HUDEP-2 (cell line): ENCODE measurements around the gene ADARB2.

Source experiments
- DNase-seq, 76 experiments: peaks; one replicate each; lab custom pipeline; 2025; ENCODE audit not compliant: unreplicated experiment in 76 of 76; lab: John Stamatoyannopoulos, UW

Gene ADARB2

GRCh38 chr10:1687190-1687589 lies 50.1 kb downstream of the ADARB2 start:
- no peak for DNase-seq

GRCh38 chr10:1686491-1686749 lies 50.9 kb downstream of the ADARB2 start:
- no peak for DNase-seq

- DNase-seq = no peak
These were observed 51.4 kb downstream of the ADARB2 start for GRCh38 chr10:1685699-1686490.

- DNase-seq = no peak
These were observed 52.3 kb downstream of the ADARB2 start for GRCh38 chr10:1684991-1685390.

- DNase-seq = no peak
These were observed 53.7 kb downstream of the ADARB2 start for GRCh38 chr10:1683649-1684048.

DNA sequence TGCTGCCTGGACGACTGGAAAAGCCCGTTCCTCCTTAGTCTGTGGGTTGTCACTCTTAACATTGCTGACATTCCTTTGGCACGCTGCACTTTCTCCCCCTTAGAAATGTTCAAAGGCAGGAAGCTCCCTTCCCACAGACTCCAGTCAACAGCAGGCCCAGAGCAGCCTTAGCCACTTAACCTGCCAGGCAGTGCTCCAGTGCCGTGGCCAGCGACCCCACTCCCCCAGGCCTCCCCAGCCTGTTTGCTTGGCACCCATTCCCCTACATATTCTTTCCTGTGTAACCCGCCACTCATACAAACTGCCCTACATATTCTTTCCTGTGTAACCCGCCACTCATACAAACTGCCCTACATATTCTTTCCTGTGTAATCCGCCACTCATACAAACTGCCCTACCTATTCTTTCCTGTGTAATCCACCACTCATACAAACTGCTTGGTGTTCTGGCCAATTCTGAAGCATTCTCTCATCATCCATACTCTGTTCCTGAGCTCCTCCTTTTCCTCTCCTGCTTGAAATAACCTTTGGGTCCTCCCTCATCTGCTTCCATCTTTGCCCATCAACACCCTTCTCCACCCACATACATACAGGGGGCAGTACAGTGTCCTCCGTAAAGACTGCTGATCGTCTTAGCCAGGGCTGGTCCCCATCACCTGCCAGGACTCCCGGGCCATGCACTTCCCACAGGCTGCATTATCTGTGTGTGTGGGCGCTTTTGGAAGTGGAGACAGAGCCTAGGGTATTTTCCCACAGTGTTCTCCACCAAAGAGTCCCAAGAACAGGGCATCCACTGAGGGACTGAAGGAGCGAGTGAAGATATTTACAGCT lies 57.3 kb downstream of the ADARB2 start:
- DNase-seq = no peak

DNA sequence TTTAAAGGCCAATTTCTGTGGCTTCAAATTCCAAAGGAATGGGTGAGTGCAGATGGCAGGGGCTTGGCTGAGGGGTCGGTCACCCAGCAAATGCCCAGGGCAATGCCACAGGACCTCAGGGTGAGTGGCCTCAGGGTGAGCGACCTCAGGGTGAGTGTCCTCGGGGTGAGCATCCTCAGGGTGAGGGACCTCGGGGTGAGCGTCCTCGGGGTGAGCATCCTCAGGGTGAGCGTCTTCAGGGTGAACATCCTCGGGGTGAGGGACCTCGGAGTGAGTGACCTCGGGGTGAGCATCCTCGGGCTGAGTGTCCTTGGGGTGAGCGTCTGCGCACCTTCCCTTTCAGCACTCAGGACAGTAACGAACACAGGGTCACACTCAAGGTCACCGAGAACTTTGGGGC lies 59.2 kb downstream of the ADARB2 start:
- no peak for DNase-seq

DNA sequence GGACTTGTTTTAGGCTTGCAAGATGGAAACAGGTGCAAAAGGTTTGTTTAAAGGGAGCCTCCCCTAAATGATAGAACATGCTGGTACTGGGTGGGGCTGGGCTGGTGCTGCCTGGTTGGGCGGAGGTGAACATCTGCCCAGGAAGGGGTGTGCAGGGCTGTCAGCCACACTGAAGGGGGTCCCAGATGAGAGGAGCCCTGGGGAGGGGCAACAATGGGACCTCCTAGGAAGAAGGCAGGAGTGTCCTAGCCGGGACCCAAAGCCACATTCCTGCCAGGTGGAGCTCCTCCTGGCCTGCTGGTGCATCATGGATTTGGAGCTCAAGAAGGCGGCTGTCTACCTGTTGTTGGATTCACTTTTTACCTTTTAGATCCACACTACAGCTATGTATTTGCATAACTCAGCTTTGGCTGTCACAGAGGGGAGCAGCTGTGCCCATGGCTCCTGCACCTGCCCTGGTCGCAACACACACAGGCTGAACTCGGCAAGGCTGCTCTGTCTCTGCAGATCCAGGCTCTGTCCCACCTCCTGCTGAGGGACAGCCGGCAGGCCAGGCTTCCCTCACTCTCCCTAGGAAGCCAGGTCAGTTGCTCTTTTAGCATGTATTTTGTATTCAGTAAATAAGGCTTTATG lies 59.9 kb downstream of the ADARB2 start:
- no peak for DNase-seq

GRCh38 chr10:1674501-1674900 lies 62.8 kb downstream of the ADARB2 start:
- no peak for DNase-seq

GRCh38 chr10:1673568-1674345 lies 63.6 kb downstream of the ADARB2 start:
- DNase-seq = no peak

DNA sequence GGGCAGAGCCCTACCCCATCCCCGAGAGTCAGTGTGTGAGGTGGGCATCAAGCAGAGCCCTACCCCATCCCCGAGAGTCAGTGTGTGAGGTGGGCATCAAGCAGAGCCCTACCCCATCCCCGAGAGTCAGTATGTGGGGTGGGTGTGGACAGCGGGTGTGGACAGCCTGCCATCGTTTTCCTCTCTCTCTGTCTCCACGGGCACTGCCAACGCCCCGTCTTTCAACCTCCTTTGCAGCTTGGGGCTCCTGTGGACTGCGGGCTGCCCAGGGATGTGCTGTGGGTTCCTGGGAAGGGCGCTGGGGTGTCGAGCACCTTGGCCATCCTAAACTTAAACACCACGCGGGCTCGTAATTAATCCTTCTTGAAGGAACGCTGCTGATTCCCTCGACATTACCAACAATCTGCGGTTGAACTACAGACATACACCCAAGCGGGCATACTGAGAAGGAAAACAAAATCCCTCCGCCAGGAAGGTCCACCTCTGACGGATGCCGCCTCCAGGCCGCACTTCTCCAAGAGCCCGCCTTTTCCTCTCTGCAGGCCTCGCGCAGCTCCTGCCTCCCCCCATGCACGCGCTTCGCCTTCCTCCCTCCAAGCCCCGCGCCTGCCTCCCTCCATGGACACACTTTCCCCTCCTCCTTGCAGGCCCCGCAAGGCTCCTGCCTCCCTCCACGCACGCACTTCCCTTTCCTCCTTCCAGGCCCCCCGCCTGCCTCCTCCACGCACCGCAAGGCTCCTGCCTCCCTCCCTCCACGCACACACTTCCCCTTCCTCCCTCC lies 65.1 kb downstream of the ADARB2 start:
- no peak for DNase-seq

DNA sequence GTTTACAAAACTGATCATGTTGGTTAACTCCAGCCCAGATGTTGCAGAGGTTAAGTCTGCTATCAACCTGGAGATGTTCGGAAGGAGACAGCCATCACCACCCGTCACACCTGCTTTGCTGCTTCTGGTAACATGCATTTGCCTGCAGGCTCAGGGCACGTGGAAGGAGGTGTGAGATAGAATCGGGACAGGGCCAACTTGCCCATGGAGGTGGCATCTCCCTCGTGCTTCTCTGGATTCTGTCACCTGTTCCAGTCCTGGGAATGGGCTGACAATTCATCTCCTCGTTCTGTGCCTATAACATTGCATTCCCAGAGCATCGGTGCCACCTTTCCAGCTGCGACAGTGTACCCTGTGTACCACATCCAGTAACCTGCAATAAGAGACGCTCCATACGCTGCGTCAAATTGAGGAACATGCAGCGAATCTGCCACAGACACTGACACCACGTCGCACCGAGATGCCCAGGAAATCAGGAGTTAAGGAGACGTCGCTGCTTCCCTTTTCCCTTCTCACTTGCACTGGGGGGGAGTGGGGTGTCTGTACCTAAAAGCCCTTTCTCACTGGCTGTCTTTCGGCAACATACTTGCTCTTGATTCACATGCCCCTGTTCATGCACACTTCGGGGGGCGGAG lies 65.8 kb downstream of the ADARB2 start:
- DNase-seq = no peak

DNA sequence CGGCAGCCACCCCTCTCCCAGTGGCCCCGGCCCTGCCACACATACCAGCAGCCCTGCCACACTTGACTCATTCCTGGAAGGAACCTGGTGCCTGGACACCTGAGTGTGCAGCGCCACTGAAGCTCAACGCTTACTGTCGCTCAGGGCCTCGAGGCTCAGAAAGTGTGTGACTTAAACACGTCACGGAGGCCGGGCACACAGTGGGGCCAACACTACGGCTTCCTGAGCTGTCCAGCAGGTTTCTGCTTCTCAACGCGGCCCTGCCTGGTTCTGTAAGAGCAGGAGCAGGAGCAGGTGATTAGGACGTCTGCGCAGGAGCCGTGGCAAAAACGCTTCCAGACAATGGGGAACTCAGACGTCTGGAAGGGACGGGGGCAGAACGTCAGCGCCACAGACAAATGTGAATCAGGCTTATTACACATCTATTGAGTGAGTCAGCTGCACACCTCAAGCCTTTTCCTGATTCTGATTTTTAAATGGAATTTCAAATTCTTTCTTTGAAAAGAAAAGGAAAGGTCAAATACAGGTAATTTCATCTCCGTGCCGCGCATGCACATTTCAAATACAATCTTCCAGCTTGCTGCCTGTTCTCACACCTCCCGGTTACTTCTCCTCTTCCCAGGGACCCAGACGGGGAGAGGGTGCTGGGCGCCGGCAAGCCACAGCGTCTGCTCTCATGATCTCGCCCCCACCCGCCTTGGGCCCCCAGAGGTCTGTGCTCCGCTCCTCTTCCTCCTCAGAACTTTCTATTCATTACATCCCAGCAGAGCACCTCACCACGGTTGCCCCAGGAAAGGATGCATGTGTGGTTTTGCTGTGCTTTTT lies 66.6 kb downstream of the ADARB2 start:
- DNase-seq = no peak

- no peak for DNase-seq
These were observed 67.9 kb downstream of the ADARB2 start for GRCh38 chr10:1669433-1669832.

DNA sequence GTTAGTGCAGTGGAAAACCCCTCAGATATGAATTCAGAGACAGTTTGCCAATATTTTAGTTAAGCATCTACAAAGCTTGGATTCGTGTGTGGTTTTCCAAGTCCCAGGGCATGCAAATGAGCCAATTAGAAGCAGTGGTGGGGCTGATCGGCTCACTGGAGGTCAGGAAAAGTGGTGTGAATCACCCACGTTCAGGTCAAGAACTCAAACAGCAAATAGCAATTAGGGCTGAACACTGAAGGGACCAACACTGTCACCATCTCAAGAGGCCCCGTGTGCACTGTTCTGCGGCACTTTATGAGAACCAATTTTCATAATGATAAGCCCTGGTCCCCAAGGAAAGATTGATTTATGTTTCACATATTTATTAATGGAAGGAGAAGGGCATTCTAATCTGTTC lies 68.9 kb downstream of the ADARB2 start:
- no peak for DNase-seq

- no peak for DNase-seq
These were observed 69.9 kb downstream of the ADARB2 start for GRCh38 chr10:1667392-1667791.

DNA sequence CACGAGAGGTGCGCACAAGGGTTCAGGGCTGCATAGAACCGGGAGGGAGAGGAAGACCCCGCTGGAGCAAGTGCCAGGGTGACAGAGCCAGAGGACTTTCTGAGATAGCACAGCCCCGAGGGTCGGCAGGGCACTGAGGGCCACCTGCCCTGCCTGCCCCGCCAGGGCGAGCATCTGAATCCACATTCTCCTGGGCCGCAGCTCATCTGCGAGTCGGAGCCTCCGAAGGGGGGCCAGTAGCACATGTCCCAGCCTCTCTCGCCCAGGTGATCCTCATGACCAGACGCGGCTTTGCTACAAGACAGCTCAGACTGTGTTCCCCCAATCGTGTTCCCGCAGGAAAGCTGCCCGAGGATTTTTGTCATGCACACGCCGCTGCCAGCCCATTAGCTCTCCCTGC lies 71.2 kb downstream of the ADARB2 start:
- no peak for DNase-seq

GRCh38 chr10:1665681-1666080 lies 71.6 kb downstream of the ADARB2 start:
- DNase-seq = no peak

GRCh38 chr10:1665021-1665661 lies 72.2 kb downstream of the ADARB2 start:
- DNase-seq = no peak
